HEK293T (cell line): Measurements from ENCODE around the gene CTDP1.

Experiments
- CTCF ChIA-PET: fragments of 350-600 bp; formaldehyde crosslinking; extraction: SDS; loops from one replicate; lab custom pipeline; 2021; ENCODE audit warnings: antibody characterized with exemption, inconsistent platforms; lab: Yijun Ruan, JAX
- POLR2A ChIA-PET: fragments of 350-600 bp; formaldehyde crosslinking; extraction: SDS; loops from one replicate; lab custom pipeline; 2020; ENCODE audit warnings: antibody characterized with exemption, inconsistent platforms; lab: Yijun Ruan, JAX
- DNase-seq: peaks from one replicate; pipeline ENCODE4 v3.0.0; 2012; ENCODE audit warnings: mixed read lengths; ENCODE audit errors: extremely low spot score
- ARNT ChIP-seq: fragments of 450-650 bp; IDR thresholded peaks from 2 replicates; pipeline ENCODE4 v1.6.1; 2017; ENCODE audit warnings: mild to moderate bottlenecking
- BHLHE40 ChIP-seq: fragments of 450-650 bp; IDR thresholded peaks from 2 replicates; pipeline ENCODE4 v1.6.1; 2016; ENCODE audit warnings: mild to moderate bottlenecking, moderate library complexity, borderline replicate concordance
- CTBP1 ChIP-seq: fragments of 450-650 bp; IDR thresholded peaks from 2 replicates; pipeline ENCODE4 v1.6.1; 2016; ENCODE audit warnings: borderline replicate concordance
- ELF4 ChIP-seq: fragments of 450-650 bp; IDR thresholded peaks from 2 replicates; pipeline ENCODE4 v1.6.1; 2017; ENCODE audit warnings: antibody characterized with exemption
- FOXA1 ChIP-seq: fragments of 450-650 bp; IDR thresholded peaks from 2 replicates; pipeline ENCODE4 v1.6.1; 2016; ENCODE audit warnings: mild to moderate bottlenecking
- FOXK2 ChIP-seq: fragments of 450-650 bp; IDR thresholded peaks from 2 replicates; pipeline ENCODE4 v1.6.1; 2016; ENCODE audit warnings: mild to moderate bottlenecking
- FOXM1 ChIP-seq: fragments of 450-650 bp; IDR thresholded peaks from 2 replicates; pipeline ENCODE4 v1.6.1; 2017; ENCODE audit warnings: mild to moderate bottlenecking, borderline replicate concordance
- HDGF ChIP-seq: fragments of 450-650 bp; IDR thresholded peaks from 2 replicates; pipeline ENCODE4 v1.6.1; 2017; ENCODE audit warnings: antibody characterized with exemption, borderline replicate concordance
- L3MBTL2 ChIP-seq: fragments of 450-650 bp; conservative IDR thresholded peaks from 2 replicates; pipeline ENCODE4 v1.6.1; 2016; ENCODE audit warnings: mild to moderate bottlenecking
- LEF1 ChIP-seq: fragments of 450-650 bp; IDR thresholded peaks from 2 replicates; pipeline ENCODE4 v1.6.1; 2017; ENCODE audit warnings: mild to moderate bottlenecking, borderline replicate concordance
- NFRKB ChIP-seq: fragments of 450-650 bp; IDR thresholded peaks from 2 replicates; pipeline ENCODE4 v1.6.1; 2016; ENCODE audit warnings: mild to moderate bottlenecking, moderate library complexity
- SP1 ChIP-seq: fragments of 450-650 bp; IDR thresholded peaks from 2 replicates; pipeline ENCODE4 v1.6.1; 2017
- SUZ12 ChIP-seq: fragments of 450-650 bp; IDR thresholded peaks from 2 replicates; pipeline ENCODE4 v1.6.1; 2016; ENCODE audit warnings: mild to moderate bottlenecking
- TARDBP ChIP-seq: fragments of 450-650 bp; IDR thresholded peaks from 2 replicates; pipeline ENCODE4 v1.6.1; 2016
- ZNF384 ChIP-seq: fragments of 450-650 bp; IDR thresholded peaks from 2 replicates; pipeline ENCODE4 v1.6.1; 2016
- TF ChIP-seq, protein P1 (sequence below): fragments of 450-650 bp; IDR thresholded peaks from 2 replicates; pipeline ENCODE4 v1.6.1; 2016

The CTDP1 gene

GRCh38 chr18:79713341-79713740 is 33.7 kb downstream of the CTDP1 start:
- ChIA-PET CTCF (no interaction called here), POLR2A (no interaction called here)
- DNase-seq, result no peak
- TF ChIP-seq HDGF, result no peak
- no peak for TF ChIP-seq SP1
- no peak for TF ChIP-seq BHLHE40
- no peak for TF ChIP-seq FOXM1
- TF ChIP-seq CTBP1, result no peak
- no peak for TF ChIP-seq SUZ12
- TF ChIP-seq, protein P1, sequence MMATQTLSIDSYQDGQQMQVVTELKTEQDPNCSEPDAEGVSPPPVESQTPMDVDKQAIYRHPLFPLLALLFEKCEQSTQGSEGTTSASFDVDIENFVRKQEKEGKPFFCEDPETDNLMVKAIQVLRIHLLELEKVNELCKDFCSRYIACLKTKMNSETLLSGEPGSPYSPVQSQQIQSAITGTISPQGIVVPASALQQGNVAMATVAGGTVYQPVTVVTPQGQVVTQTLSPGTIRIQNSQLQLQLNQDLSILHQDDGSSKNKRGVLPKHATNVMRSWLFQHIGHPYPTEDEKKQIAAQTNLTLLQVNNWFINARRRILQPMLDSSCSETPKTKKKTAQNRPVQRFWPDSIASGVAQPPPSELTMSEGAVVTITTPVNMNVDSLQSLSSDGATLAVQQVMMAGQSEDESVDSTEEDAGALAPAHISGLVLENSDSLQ, result no peak
- no peak for TF ChIP-seq FOXA1
- no peak for TF ChIP-seq LEF1
- TF ChIP-seq L3MBTL2, result no peak
- TF ChIP-seq NFRKB, result no peak
- no peak for TF ChIP-seq ELF4
- TF ChIP-seq FOXK2, result no peak
- TF ChIP-seq TARDBP, result no peak
- TF ChIP-seq ZNF384, result no peak
- TF ChIP-seq ARNT, result no peak

DNA sequence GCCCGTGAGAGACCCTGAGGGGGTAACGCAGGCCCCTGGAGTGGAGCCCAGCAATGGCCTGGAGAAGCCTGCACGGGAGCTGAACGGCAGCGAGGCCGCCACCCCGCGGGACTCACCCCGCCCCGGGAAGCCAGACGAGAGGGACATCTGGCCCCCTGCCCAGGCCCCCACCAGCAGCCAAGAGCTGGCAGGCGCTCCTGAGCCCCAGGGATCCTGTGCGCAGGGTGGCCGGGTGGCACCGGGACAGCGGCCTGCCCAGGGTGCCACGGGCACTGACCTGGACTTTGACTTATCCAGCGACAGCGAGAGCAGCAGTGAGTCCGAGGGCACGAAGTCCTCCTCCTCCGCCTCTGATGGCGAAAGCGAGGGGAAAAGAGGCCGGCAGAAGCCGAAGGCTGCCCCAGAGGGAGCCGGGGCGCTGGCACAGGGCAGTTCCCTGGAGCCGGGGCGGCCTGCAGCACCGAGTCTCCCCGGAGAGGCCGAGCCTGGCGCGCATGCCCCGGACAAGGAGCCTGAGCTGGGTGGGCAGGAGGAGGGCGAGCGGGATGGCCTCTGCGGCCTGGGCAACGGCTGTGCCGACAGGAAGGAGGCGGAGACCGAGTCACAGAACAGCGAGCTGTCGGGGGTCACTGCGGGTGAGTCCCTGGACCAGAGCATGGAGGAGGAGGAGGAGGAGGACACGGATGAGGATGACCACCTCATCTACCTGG is 35.1 kb downstream of the CTDP1 start:
- DNase-seq, result no peak
- POLR2A ChIA-PET, result no interaction called here
- TF ChIP-seq CTBP1, result no peak
- no peak for TF ChIP-seq ZNF384

DNA sequence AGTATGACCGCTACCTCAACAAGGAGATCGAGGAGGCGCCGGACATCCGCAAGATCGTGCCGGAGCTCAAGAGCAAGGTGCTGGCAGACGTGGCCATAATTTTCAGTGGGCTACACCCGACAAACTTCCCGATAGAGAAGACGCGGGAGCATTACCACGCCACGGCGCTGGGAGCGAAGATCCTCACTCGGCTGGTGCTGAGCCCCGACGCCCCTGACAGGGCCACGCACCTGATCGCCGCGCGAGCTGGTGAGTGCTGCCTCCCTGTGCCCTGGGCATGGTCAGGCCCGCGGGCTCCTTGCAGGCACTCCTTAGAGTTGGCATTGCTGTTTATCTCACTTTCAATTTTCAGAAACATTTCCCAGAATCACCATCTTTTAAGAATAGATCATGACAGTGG is 35.7 kb downstream of the CTDP1 start:
- DNase-seq, result no peak
- POLR2A ChIA-PET, result no interaction called here
- CTCF ChIA-PET, result no interaction called here
- TF ChIP-seq HDGF, result no peak
- no peak for TF ChIP-seq TARDBP
- no peak for TF ChIP-seq ZNF384
- TF ChIP-seq LEF1, result no peak
- no peak for TF ChIP-seq ELF4
- TF ChIP-seq, protein P1, result no peak
- TF ChIP-seq FOXA1, result no peak
- TF ChIP-seq FOXK2, result no peak
- no peak for TF ChIP-seq SUZ12
- TF ChIP-seq CTBP1, result no peak
- TF ChIP-seq SP1, result no peak
- TF ChIP-seq L3MBTL2, result no peak

More for the DNA sequence above, 35.1 kb downstream of the CTDP1 start:
- CTCF ChIA-PET, result interaction anchor here (0.7 kb wide), 1 partner anchor 436 kb away, joined by 3 read pairs; no protein-coding TSS in a partner anchor

DNA sequence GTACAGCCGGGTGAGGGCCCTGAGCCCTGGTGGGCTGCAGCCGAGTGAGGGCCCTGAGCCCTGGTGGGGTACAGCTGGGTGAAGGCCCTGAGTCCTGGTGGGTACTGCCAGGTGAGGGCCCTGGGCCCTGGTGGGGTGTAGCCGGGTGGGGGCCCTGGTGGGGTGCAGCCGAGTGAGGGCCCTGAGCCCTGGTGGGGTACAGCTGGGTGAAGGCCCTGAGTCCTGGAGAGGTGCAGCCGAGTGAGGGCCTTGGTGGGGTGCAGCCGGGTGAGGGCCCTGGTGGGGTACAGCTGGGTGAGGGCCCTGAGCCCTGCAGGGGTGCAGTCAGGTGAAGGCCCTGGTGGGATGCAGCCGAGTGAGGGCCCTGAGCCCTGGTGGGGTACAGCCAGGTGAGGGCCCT is 37.5 kb downstream of the CTDP1 start:
- no peak for DNase-seq
- POLR2A ChIA-PET, result no interaction called here
- CTCF ChIA-PET, result no interaction called here
- TF ChIP-seq, protein P1, result no peak
- TF ChIP-seq ELF4 (no peak), SUZ12 (no peak), SP1 (no peak), ZNF384 (no peak)

- no peak for DNase-seq
- ChIA-PET POLR2A (no interaction called here), CTCF (no interaction called here)
- TF ChIP-seq, protein P1, result no peak
- TF ChIP-seq FOXM1, result no peak
- no peak for TF ChIP-seq FOXK2
- TF ChIP-seq NFRKB, result no peak
- no peak for TF ChIP-seq L3MBTL2
- TF ChIP-seq SUZ12, result no peak
- no peak for TF ChIP-seq SP1
- TF ChIP-seq ARNT, result no peak
- no peak for TF ChIP-seq BHLHE40
- no peak for TF ChIP-seq LEF1
- no peak for TF ChIP-seq CTBP1
- no peak for TF ChIP-seq HDGF
- TF ChIP-seq ZNF384, result no peak
- no peak for TF ChIP-seq TARDBP
- TF ChIP-seq FOXA1, result no peak
- TF ChIP-seq ELF4, result no peak
Observed at GRCh38 chr18:79717555-79718074, 38.0 kb downstream of the CTDP1 start.

DNA sequence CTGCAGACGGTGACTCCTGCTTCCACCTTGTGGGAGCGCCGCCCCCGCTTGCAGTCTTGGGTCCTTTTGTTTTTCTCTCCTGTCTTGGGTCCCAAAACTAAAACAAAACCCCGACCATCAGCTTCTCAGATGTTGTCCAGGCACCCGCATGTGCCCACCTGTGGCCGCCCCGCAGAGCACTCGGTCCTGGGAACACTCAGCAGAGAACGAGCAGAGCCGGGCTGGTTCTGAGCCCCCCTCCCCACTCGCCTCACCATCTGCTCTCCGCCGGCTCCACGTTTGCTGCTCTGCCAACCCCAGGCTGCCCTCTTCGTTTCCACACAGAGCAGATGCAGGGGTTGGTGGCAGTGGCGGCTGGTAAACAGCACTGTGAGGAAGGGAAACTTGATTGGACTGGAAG is 38.5 kb downstream of the CTDP1 start:
- TF ChIP-seq BHLHE40, result no peak
- TF ChIP-seq FOXA1, result no peak
- TF ChIP-seq ELF4, result no peak
- TF ChIP-seq, protein P1, result no peak
- no peak for TF ChIP-seq L3MBTL2
- TF ChIP-seq TARDBP, result no peak
- no peak for TF ChIP-seq ZNF384
- TF ChIP-seq SUZ12, result no peak
- TF ChIP-seq FOXK2, result no peak
- TF ChIP-seq FOXM1, result no peak
- TF ChIP-seq ARNT, result no peak
- TF ChIP-seq LEF1, result no peak
- TF ChIP-seq NFRKB, result no peak
- TF ChIP-seq SP1, result no peak
- no peak for TF ChIP-seq CTBP1
- TF ChIP-seq HDGF, result no peak
- CTCF ChIA-PET, result no interaction called here
- DNase-seq, result no peak
- POLR2A ChIA-PET, result no interaction called here
